SK-N-SH (cell line): ENCODE data around the gene HOXC11.

Source experiments
- EP300 ChIP-seq, 2 experiments: IDR thresholded peaks; 2 replicates each; pipeline versions ENCODE4 v1.4.0 to v1.6.1; 2012; ENCODE audit warnings: borderline replicate concordance in 1 of 2, low read depth in 1 of 2, low read length in 1 of 2
- EZH2phosphoT487 ChIP-seq: fragments of 200-600 bp; sonication (generic); IDR thresholded peaks from 2 replicates; pipeline ENCODE4 v1.6.1; 2017; ENCODE audit warnings: low read depth, mixed run types, mild to moderate bottlenecking, antibody characterized with exemption, moderate library complexity, borderline replicate concordance
- GABPA ChIP-seq: IDR thresholded peaks from 2 replicates; pipeline ENCODE4 v1.4.0; 2012; ENCODE audit warnings: low read depth, mild to moderate bottlenecking
- MEF2A ChIP-seq: IDR thresholded peaks from 2 replicates; pipeline ENCODE4 v1.4.0; 2012; ENCODE audit warnings: low read depth, borderline replicate concordance
- POLR2AphosphoS5 ChIP-seq: IDR thresholded peaks from 2 replicates; pipeline ENCODE4 v1.6.1; 2012; ENCODE audit warnings: low read depth, low read length
- RAD21 ChIP-seq: IDR thresholded peaks from 2 replicates; pipeline ENCODE4 v1.6.1; 2012; ENCODE audit warnings: mild to moderate bottlenecking, low read length
- RCOR1 ChIP-seq: fragments of 150-350 bp; IDR thresholded peaks from 2 replicates; pipeline ENCODE4 v1.6.1; 2017; ENCODE audit warnings: antibody characterized with exemption, low read length
- TAF1 ChIP-seq: IDR thresholded peaks from 2 replicates; pipeline ENCODE4 v1.6.1; 2012; ENCODE audit warnings: low read depth, mild to moderate bottlenecking, low read length, moderate library complexity, borderline replicate concordance
- TCF12 ChIP-seq: IDR thresholded peaks from 2 replicates; pipeline ENCODE4 v1.4.0; 2012
- TF ChIP-seq, protein P1 (sequence below): fragments of 200-600 bp; sonication (generic); IDR thresholded peaks from 2 replicates; pipeline ENCODE4 v1.6.1; 2017; ENCODE audit warnings: antibody characterized with exemption, mild to moderate bottlenecking, moderate library complexity
- TF ChIP-seq, protein P2 (sequence below): IDR thresholded peaks from 2 replicates; pipeline ENCODE4; 2012
- TF ChIP-seq, protein P3 (sequence below): IDR thresholded peaks from 2 replicates; pipeline ENCODE4 v1.4.0; 2012; ENCODE audit warnings: low read depth, borderline replicate concordance

DNA sequence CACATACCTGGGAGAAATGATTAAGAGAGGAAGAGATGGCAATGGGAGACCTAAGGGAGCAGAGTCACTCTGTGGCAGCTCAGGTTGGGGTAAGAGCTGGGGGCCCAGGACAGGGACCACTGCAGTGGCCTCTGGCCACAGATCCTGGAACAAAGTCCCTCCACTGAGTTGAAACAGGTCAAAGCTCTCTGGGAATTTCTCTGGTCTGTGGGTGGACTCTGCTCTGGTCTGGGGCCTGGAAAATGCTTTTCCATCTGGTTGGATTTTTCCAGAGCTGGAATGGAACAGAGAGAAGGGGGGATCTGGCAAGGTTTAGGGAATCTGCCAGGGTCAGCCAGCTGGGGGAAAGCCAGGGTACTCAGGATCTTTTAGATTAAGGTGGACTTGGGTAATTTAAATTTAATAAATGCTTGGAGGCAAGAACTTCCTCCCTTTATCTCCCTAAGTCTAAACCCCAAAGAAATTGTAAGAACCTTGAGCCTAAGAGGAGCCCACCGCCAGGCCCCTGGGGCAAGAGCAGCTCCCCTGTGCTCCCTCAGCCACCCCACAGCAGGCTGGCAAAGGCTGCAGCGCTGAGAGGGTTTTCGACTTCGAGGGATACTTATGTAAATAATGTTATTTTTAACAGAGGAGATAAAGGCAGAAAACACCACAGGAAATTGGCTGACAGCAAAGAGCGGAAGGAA lies 15.8 kb downstream of the HOXC11 start:
- TF ChIP-seq GABPA, result no peak
- TF ChIP-seq, protein P1, sequence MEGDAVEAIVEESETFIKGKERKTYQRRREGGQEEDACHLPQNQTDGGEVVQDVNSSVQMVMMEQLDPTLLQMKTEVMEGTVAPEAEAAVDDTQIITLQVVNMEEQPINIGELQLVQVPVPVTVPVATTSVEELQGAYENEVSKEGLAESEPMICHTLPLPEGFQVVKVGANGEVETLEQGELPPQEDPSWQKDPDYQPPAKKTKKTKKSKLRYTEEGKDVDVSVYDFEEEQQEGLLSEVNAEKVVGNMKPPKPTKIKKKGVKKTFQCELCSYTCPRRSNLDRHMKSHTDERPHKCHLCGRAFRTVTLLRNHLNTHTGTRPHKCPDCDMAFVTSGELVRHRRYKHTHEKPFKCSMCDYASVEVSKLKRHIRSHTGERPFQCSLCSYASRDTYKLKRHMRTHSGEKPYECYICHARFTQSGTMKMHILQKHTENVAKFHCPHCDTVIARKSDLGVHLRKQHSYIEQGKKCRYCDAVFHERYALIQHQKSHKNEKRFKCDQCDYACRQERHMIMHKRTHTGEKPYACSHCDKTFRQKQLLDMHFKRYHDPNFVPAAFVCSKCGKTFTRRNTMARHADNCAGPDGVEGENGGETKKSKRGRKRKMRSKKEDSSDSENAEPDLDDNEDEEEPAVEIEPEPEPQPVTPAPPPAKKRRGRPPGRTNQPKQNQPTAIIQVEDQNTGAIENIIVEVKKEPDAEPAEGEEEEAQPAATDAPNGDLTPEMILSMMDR, result no peak
- no peak for TF ChIP-seq EZH2phosphoT487
- TF ChIP-seq POLR2AphosphoS5, result no peak
- TF ChIP-seq EP300 (IDR thresholded peaks at IDR 0.05; ENCODE audit: borderline replicate concordance in 1 of 2, low read depth in 1 of 2, low read length in 1 of 2), result no peak
- no peak for TF ChIP-seq RCOR1
- TF ChIP-seq, protein P2, sequence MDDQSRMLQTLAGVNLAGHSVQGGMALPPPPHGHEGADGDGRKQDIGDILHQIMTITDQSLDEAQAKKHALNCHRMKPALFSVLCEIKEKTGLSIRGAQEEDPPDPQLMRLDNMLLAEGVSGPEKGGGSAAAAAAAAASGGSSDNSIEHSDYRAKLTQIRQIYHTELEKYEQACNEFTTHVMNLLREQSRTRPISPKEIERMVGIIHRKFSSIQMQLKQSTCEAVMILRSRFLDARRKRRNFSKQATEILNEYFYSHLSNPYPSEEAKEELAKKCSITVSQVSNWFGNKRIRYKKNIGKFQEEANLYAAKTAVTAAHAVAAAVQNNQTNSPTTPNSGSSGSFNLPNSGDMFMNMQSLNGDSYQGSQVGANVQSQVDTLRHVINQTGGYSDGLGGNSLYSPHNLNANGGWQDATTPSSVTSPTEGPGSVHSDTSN, result no peak
- TF ChIP-seq, protein P3, sequence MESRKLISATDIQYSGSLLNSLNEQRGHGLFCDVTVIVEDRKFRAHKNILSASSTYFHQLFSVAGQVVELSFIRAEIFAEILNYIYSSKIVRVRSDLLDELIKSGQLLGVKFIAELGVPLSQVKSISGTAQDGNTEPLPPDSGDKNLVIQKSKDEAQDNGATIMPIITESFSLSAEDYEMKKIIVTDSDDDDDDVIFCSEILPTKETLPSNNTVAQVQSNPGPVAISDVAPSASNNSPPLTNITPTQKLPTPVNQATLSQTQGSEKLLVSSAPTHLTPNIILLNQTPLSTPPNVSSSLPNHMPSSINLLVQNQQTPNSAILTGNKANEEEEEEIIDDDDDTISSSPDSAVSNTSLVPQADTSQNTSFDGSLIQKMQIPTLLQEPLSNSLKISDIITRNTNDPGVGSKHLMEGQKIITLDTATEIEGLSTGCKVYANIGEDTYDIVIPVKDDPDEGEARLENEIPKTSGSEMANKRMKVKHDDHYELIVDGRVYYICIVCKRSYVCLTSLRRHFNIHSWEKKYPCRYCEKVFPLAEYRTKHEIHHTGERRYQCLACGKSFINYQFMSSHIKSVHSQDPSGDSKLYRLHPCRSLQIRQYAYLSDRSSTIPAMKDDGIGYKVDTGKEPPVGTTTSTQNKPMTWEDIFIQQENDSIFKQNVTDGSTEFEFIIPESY, result no peak
- TF ChIP-seq TAF1, result no peak
- TF ChIP-seq MEF2A, result no peak
- TF ChIP-seq RAD21, result no peak
- no peak for TF ChIP-seq TCF12
